Measurements from ENCODE around the gene CCDC85C. TPM values are rescaled to one million over a fixed set of nuclear protein-coding genes. Genes with fewer than 3 reads are reported as not detected.

Gene CCDC85C
- total and polyA plus RNA-seq, 7 donors, result 1.8 to 21.0 (median 7.9) TPM

GRCh38 chr14:99579903-99580571 lies 24.0 kb downstream of the CCDC85C start:
- Histone ChIP-seq H3K36me3 (ENCODE audit: insufficient read depth in 1 of 2, low read depth in 1 of 2) (no peaks in the 10 kb centered on the region), H3K4me3 (no peak overlapping the region), H3K27ac (peak overlapping the region; percentile 36), H3K4me1 (peaks cover 41% of the 10 kb centered on the region), H3K27me3 (ENCODE audit: insufficient read depth in 3 of 3, low read length in 2 of 3) (peaks cover 0 to 2% (median 0%) of the 10 kb centered on the region in 3 donors), H3K9me3 (no peaks in the 10 kb centered on the region)
- intact Hi-C loops (cut with DNase I), result no loop called here
- ATAC-seq (peak in 1 of 4 donors; percentile 4), DNase-seq (no peak)
- no peak for TF ChIP-seq CTCF (IDR thresholded peaks at IDR 0.05)
- 42 to 75% (median 64%) methylated on average over 13 to 14 of the region's 14 CpGs for WGBS, 3 donors

GRCh38 chr14:99579120-99579836 lies 24.7 kb downstream of the CCDC85C start:
- ATAC-seq (peak in 3 of 4 donors; percentile 16 to 28 (median 18)), DNase-seq (no peak)
- peaks cover 49% of the 10 kb centered on the region for H3K4me1 ChIP-seq
- no peak overlapping the region for H3K4me3 ChIP-seq
- TF ChIP-seq CTCF (IDR thresholded peaks at IDR 0.05), result no peak
- no peaks in the 10 kb centered on the region for H3K9me3 ChIP-seq
- H3K27me3 ChIP-seq (ENCODE audit: insufficient read depth in 3 of 3, low read length in 2 of 3), result peaks cover 0 to 2% (median 0%) of the 10 kb centered on the region in 3 donors
- intact Hi-C loops (cut with DNase I), result no loop called here
- no peaks in the 10 kb centered on the region for H3K36me3 ChIP-seq (ENCODE audit: insufficient read depth in 1 of 2, low read depth in 1 of 2)
- 81 to 93% (median 83%) methylated on average over 9 to 11 of the region's 11 CpGs for WGBS, 3 donors
- H3K27ac ChIP-seq, result peak overlapping the region; percentile 65

DNA sequence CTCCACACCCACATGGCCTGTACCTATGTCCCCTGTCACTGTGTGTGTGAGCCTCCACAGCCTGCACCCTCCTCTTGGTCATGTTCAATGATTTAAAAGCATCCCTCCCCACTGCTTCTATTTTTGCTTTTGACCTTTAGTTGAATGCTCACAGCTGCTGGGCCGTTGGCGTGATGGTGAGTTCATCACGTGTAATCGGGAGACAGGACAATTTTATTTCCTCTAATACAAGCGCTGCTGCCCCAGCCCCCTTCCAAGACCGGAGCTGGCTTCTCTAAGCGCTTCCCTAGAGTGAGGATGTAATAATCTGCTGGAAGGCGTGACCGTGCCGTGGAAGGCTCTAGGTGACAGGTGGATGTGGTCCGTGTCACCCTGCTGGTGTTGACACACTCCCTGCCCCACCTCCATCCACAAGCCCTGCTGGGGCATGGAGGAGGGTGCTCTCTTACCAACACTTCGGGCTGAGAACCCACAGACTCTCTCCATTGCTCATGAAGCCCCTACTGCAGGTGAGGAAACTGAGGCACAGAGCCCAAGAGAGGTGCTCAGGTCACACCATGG lies 25.4 kb downstream of the CCDC85C start:
- peak overlapping the region; percentile 25 for H3K4me3 ChIP-seq
- TF ChIP-seq CTCF (IDR thresholded peaks at IDR 0.05), result no peak
- peaks cover 0 to 2% (median 0%) of the 10 kb centered on the region in 3 donors for H3K27me3 ChIP-seq (ENCODE audit: insufficient read depth in 3 of 3, low read length in 2 of 3)
- ATAC-seq, result peak; percentile 45 to 82 (median 71)
- H3K36me3 ChIP-seq (ENCODE audit: insufficient read depth in 1 of 2, low read depth in 1 of 2), result no peaks in the 10 kb centered on the region
- H3K9me3 ChIP-seq, result no peaks in the 10 kb centered on the region
- DNase-seq, result no peak
- H3K27ac ChIP-seq, result peak overlapping the region; percentile 65
- peaks cover 56% of the 10 kb centered on the region for H3K4me1 ChIP-seq
- WGBS, 3 donors, result 25 to 30% (median 26%) methylated on average over 12 of the region's 12 CpGs
- intact Hi-C loops (cut with DNase I), result no loop called here

DNA sequence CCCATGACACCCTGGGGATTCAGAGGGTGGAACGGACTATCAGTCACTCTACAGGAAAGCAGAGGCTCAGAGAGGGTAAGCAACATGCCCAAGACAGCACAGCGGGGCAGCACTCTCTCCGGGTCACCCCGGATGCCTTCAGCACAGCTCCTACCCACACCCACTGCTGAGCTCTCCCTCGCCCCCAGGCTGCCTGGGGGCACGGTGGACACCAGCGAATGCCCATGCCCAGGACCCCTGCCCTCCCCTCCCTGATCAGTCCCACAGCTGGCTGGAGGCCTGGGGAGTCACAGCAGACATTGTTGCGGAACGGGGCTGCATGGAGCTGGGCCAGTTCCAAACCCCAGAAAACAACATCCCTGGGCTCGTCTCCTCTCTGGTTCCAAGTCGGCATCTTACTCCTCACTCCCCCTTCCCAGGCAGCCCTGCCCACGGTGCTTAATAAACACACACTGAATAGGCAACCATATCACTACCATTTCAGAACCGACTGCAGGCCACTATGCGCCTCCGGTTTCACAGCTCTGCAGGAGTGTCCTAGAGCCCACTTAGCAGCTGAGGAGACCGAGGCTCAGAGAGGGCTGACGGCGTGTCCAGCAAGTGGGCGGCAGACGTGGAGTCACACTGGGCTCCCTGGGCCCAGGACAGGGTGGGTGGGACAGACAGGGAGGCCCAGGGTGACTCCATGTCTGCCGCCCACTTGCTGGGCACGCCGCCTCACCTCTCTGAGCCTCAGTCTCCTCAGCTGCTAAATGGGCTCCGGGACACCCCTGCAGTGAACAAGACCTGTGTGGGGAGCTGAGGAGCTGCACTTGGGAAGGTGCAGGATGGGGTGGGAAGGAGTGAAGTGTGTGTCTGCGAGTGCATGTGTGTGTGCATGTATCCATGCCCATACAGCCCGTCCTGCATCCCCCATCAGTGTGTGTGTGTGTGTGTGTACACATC lies 27.0 kb downstream of the CCDC85C start:
- Histone ChIP-seq H3K4me1 (peaks cover 71% of the 10 kb centered on the region), H3K9me3 (no peaks in the 10 kb centered on the region), H3K27ac (no peak overlapping the region), H3K27me3 (ENCODE audit: insufficient read depth in 3 of 3, low read length in 2 of 3) (peaks cover 0 to under 1% (median 0%) of the 10 kb centered on the region in 3 donors), H3K4me3 (no peak overlapping the region), H3K36me3 (ENCODE audit: insufficient read depth in 1 of 2, low read depth in 1 of 2) (no peaks in the 10 kb centered on the region)
- intact Hi-C loops (cut with DNase I), result no loop called here
- DNase-seq (no peak), ATAC-seq (no peak)
- no peak for TF ChIP-seq CTCF (IDR thresholded peaks at IDR 0.05)
- 87 to 94% (median 89%) methylated on average over 24 to 26 of the region's 26 CpGs for WGBS, 3 donors
